Lung (tissue), 12 donors: Measurements from ENCODE around the gene SOX5. TPM values are rescaled to one million over a fixed set of nuclear protein-coding genes. Genes with fewer than 3 reads are reported as not detected.

Experiments used
- ATAC-seq: fragments of 200-7000 bp; cut with Tn5 transposase; one replicate; pipeline ENCODE4 v1.9.1; 2020; ENCODE audit warnings: moderate number of reproducible peaks; ENCODE audit not compliant: insufficient read depth, low FRiP score
- DNase-seq, 3 donors: peaks; one replicate each; pipeline ENCODE4 v3.0.0-alpha.2; 2013 to 2017
- H3K27ac ChIP-seq, 2 donors: one replicate each; pipeline ENCODE4 v1.5.1; 2013; ENCODE audit warnings: mild to moderate bottlenecking in 2 of 2, moderate library complexity in 2 of 2, control low read depth in 1 of 2, inconsistent platforms in 1 of 2, low read depth in 1 of 2, low read length in 1 of 2
- H3K27me3 ChIP-seq, 3 donors: one replicate each; pipeline ENCODE4 v1.5.1; 2013; ENCODE audit warnings: low read length in 2 of 3; ENCODE audit not compliant: control insufficient read depth in 3 of 3, insufficient read depth in 3 of 3
- H3K36me3 ChIP-seq, 4 donors: one replicate each; pipeline ENCODE4 v1.5.1; 2013; ENCODE audit warnings: low read length in 4 of 4, mild to moderate bottlenecking in 1 of 4, moderate library complexity in 1 of 4; ENCODE audit not compliant: control insufficient read depth in 4 of 4, insufficient read depth in 4 of 4
- H3K4me1 ChIP-seq, 5 donors: one replicate each; pipeline ENCODE4 v1.5.1; 2013; ENCODE audit warnings: low read length in 5 of 5, mild to moderate bottlenecking in 2 of 5, moderate library complexity in 1 of 5; ENCODE audit not compliant: control insufficient read depth in 5 of 5, insufficient read depth in 5 of 5
- H3K4me3 ChIP-seq: one replicate; pipeline ENCODE4 v1.5.1; 2013; ENCODE audit warnings: mild to moderate bottlenecking, control low read depth, moderate library complexity
- H3K9ac ChIP-seq, 2 donors: one replicate each; pipeline ENCODE4 v1.5.1; 2013; ENCODE audit warnings: low read length in 2 of 2, control low read depth in 1 of 2; ENCODE audit not compliant: insufficient read depth in 1 of 2
- H3K9me3 ChIP-seq, 4 donors: one replicate each; pipeline ENCODE4 v1.5.1; 2013; ENCODE audit warnings: low read length in 3 of 4, mild to moderate bottlenecking in 1 of 4, moderate library complexity in 1 of 4; ENCODE audit not compliant: control insufficient read depth in 4 of 4, insufficient read depth in 3 of 4
- CTCF ChIP-seq: IDR thresholded peaks from 2 replicates; pipeline ENCODE4 v1.5.1; 2012; ENCODE audit warnings: mild to moderate bottlenecking; ENCODE audit errors: control extremely low read depth, extremely low read depth
- WGBS, 2 donors: extraction: QIAGEN DNeasy Blood & Tissue Kit; methylation state at CpG; one replicate each; pipeline ENCODE4 v1.1.7; 2013; 5-methylcytosine and 5-hydroxymethylcytosine counted together
- polyA plus RNA-seq, 2 donors: library from polyadenylated mRNA; stranded (reverse); fragments of 200-250 nt; gene quantifications; one replicate each; pipeline ENCODE4 v1.2.1, GENCODE V29; 2013
- total RNA-seq, 2 donors: library from RNA; depleted of rRNA in 1 of 2; stranded (reverse); fragments of >200 nt in 1 of 2; gene quantifications; one replicate each; pipeline ENCODE4 v1.2.1, GENCODE V29; 2014 to 2021
- donor health status: control.
- donor health status: control.
- donor health status: Bipolar disorder and iron deficiency.
- donor health status: healthy.
- donor health status: DM: yes; HTN: yes; CAD: no.

Gene SOX5
- total and polyA plus RNA-seq, 4 donors: 1.0 to 71.4 (median 7.2) TPM

- no peaks in the 10 kb centered on the region for H3K27me3 ChIP-seq
- H3K27ac ChIP-seq: no peak overlapping the region
- ATAC-seq: no peak
- no peak for TF ChIP-seq CTCF
- H3K36me3 ChIP-seq: no peaks in the 10 kb centered on the region
- H3K9me3 ChIP-seq: peaks cover 0 to 3% (median 2%) of the 10 kb centered on the region in 4 donors
- no peak for DNase-seq
- no peaks in the 10 kb centered on the region for H3K4me1 ChIP-seq
- no peak overlapping the region for H3K9ac ChIP-seq
- no peak overlapping the region for H3K4me3 ChIP-seq
Measured at GRCh38 chr12:23854598-23854997, 94.9 kb downstream of the SOX5 start.

- Histone ChIP-seq H3K9me3 (peaks cover 0 to 3% (median 0%) of the 10 kb centered on the region in 4 donors), H3K4me1 (no peaks in the 10 kb centered on the region), H3K4me3 (no peak overlapping the region), H3K27ac (no peak overlapping the region), H3K36me3 (no peaks in the 10 kb centered on the region), H3K27me3 (no peaks in the 10 kb centered on the region), H3K9ac (no peak overlapping the region)
- DNase-seq (no peak), ATAC-seq (no peak)
- WGBS, 2 donors: 62 to 75% methylated on average over 3 of the region's 3 CpGs
- no peak for TF ChIP-seq CTCF
Measured at GRCh38 chr12:23853640-23854039, 95.8 kb downstream of the SOX5 start.

- Histone ChIP-seq H3K9me3 (no peaks in the 10 kb centered on the region), H3K27me3 (no peaks in the 10 kb centered on the region), H3K27ac (no peak overlapping the region), H3K4me1 (no peaks in the 10 kb centered on the region), H3K36me3 (no peaks in the 10 kb centered on the region), H3K4me3 (no peak overlapping the region), H3K9ac (no peak overlapping the region)
- no peak for TF ChIP-seq CTCF
- 84 to 88% methylated on average over 2 of the region's 2 CpGs for WGBS, 2 donors
- ATAC-seq (no peak), DNase-seq (no peak)
Measured at GRCh38 chr12:23851602-23852001, 97.9 kb downstream of the SOX5 start.

GRCh38 chr12:23847857-23848256 is 101.6 kb downstream of the SOX5 start:
- WGBS, 2 donors: 92 to 94% methylated on average over 3 of the region's 3 CpGs
- Histone ChIP-seq H3K27me3 (no peaks in the 10 kb centered on the region), H3K9me3 (no peaks in the 10 kb centered on the region), H3K4me3 (no peak overlapping the region), H3K27ac (no peak overlapping the region), H3K36me3 (no peaks in the 10 kb centered on the region), H3K9ac (no peak overlapping the region), H3K4me1 (no peaks in the 10 kb centered on the region)
- no peak for TF ChIP-seq CTCF
- DNase-seq (no peak), ATAC-seq (no peak)
